HG02588 (cell line): Measurements from ENCODE around the gene MINK1.
"Not testable (repeated sequence)": the region's sequence is repeated elsewhere in the genome, so short reads cannot be mapped to it uniquely, and the experiment has no call there.

Experiments
- ATAC-seq: cut with Tn5 transposase; IDR thresholded peaks from one replicate; pipeline ENCODE4 v1.9.1; 2021; ENCODE audit warnings: mild to moderate bottlenecking, moderate library complexity; ENCODE audit not compliant: unreplicated experiment

Gene MINK1

DNA sequence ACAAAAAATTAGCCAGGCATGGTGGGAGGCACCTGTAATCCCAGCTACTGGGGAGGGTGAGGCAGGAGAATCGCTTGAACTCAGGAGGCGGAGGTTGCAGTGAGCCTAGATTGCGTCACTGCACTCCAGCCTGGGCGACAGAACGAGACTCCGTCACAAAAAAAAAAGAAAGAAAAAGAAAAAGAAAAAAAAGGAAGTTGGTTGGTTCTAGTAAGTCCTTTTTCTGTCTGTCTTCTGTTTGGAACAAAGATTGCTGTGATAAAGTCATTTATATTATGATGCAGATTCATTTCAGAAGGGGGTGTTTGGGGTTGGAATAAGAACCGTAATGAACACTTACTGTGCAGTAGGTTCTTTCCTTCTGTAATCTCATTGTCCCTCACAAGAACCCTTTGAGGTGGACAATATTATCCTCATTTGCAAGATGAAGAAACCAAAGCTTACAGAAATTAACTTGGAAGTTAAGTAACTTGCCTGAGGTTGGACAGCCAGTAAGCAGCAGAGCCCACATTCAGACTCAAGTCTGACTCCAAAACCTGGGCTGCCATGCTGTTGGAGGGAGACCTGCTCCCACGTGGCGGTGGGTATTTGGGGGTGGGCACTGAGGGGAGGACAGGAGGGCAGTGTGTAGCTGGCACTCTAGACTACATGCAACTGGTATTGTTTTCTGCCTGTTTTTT lies 10.3 kb downstream of the MINK1 start:
- no peak for ATAC-seq

GRCh38 chr17:4845118-4845517 lies 12.0 kb downstream of the MINK1 start:
- no peak for ATAC-seq

DNA sequence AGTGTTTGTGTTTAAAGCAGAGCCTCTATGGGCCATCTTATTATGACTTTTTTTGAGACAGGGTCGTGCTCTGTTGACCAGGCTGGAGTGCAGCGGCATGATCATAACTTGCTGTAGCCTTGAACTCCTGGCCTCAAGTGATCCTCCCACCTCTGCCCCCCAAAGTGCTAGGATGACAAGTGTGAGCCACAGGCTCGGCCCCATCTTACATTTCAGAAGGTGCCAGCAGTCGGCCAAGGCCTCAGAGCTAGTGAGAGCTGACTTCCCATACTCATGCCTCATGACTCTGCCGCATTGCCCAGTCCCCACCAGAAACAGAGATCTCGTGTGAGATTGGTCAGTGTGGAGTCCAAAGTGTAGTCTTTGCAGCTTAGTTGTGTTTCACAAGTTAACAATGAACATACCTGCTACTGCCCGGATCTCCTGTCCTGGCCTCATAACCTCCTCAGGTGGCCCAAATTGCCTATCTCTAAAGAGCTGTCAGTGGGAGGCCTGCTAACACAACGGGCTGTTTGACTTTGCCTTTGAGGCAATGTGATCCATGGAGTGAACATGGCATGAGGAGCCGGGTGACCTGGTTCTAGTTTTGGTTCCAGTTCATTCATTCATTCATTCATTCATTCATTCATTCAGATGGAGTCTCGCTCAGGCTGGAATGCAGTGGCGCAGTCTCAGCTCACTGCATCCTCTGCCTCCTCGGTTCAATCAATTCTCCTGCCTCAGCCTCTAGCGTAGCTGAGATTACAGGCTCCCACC lies 13.7 kb downstream of the MINK1 start:
- ATAC-seq, result no peak

- ATAC-seq, result no peak
These were observed 15.9 kb downstream of the MINK1 start for GRCh38 chr17:4849011-4849536.

- ATAC-seq, result no peak
These were observed 17.1 kb downstream of the MINK1 start for GRCh38 chr17:4850246-4850645.

- ATAC-seq, result no peak
These were observed 17.9 kb downstream of the MINK1 start for GRCh38 chr17:4851084-4851483.

DNA sequence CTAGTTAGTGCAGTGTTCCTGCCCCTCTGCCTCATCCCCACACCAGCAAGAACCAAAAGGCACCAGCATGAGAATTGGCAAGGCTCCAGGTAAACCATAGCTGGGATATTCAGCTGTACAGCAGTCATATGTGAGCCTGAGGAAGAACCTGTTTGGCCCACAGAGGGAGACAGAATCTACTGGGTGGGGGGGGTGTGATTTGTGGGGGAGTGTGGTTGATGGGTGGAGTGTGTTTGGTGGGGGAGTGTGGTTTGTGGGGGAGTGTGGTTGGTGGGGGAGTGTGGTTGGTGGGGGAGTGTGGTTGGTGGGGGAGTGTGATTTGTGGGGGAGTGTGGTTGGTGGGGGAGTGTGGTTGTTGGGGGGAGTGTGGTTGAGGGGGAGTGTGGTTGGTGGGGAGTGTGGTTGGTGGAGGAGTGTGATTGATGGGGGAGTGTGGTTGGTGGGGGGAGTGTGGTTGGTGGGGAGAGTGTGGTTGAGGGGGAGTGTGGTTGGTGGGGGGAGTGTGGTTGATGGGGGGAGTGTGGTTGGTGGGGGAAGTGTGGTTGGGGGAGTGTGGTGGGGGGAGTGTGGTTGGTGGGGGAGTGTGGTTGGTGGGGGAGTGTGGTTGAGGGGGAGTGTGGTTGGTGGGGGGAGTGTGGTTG lies 19.5 kb downstream of the MINK1 start:
- ATAC-seq, result no peak

DNA sequence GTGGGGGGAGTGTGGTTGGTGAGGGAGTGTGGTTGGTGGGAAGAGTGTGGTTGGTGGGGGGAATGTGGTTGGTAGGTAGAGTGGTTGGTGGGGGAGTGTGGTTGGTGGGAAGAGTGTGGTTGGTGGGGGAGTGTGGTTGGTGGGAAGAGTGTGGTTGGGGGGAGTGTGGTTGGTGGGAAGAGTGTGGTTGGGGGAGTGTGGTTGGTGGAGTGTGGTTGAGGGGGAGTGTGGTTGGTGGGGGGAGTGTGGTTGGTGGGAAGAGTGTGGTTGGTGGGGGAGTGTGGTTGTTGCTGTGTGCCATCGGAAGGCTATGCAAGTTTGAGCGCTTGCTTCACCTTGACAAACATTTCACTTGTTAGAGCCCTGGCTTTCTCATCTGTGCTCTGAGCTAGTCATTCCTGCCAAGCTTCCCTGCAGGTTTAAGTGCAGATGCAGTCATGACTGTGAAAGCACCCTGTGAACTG lies 20.1 kb downstream of the MINK1 start:
- no peak for ATAC-seq

DNA sequence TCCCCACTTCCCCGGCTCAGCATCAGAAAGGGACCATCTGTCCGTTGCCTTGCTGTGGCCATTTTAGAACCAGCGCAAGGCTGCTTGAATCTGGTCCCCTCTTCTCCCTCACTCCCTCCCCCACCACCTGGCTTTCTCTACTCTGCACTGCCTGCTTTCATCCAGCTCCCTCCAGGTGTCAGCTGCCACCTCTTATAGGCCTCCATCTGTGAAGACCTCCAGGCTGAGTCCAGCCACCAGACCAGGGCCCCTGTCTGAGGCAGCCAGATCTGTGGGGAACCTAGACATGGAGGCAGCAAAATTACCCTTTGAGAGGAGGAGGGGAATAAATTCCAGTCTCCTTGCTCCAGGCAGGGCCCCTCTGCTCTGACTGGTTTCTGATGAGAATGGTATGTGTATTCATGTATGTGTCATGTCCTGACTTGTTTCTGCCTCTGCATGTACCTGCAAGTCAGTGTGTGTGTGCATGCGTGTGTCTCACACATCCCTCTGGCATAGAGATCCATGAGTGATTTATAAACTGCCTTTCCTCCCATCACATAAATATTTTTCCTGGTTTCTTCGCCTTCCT lies 21.1 kb downstream of the MINK1 start:
- no peak for ATAC-seq

- ATAC-seq, result no peak
These were observed 23.3 kb downstream of the MINK1 start for GRCh38 chr17:4856271-4856936.

GRCh38 chr17:4856937-4857314 lies 23.8 kb downstream of the MINK1 start:
- ATAC-seq, result no peak

- not testable (repeated sequence) for ATAC-seq
These were observed 24.2 kb downstream of the MINK1 start for GRCh38 chr17:4857347-4857746.

- no peak for ATAC-seq
These were observed 25.1 kb downstream of the MINK1 start for GRCh38 chr17:4858068-4858881.

- no peak for ATAC-seq
These were observed 25.7 kb downstream of the MINK1 start for GRCh38 chr17:4858882-4859260.

- no peak for ATAC-seq
These were observed 26.9 kb downstream of the MINK1 start for GRCh38 chr17:4859816-4860625.

DNA sequence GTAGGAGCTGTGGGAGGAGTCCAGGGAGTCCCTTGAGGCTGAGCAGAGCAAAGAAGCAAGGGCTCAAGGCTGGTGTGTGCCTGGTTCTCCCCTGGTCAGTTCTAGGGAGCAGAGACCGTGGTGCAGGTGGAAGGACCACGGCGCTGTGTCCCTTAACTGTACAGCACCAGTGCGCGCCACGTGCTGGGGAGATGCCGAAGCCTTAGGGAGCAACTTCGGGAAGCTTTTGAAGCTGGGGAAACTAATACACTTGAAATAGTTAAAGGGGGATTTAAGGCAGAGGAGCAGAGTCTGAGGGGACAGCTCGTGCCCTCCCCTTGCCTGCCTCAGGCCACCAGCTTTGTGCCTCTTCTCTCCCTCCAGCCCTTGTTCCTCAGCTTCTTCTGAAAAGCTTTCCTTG lies 27.5 kb downstream of the MINK1 start:
- no peak for ATAC-seq

- ATAC-seq, result no peak
These were observed 27.9 kb downstream of the MINK1 start for GRCh38 chr17:4861052-4861451.

- no peak for ATAC-seq
These were observed 29.6 kb downstream of the MINK1 start for GRCh38 chr17:4862720-4863119.

GRCh38 chr17:4863321-4863720 lies 30.2 kb downstream of the MINK1 start:
- ATAC-seq, result no peak
